Stimulated activated CD8-positive, alpha-beta memory T cell treated with anti-CD3 and anti-CD28 coated beads, Interleukin-4, amount 100 ng/mL, for 24 hours (primary cell): Measurements from ENCODE around the gene CXorf66.
A peak's percentile ranks its signal among the peaks of the same experiment; 100 is the strongest.
"Not testable (repeated sequence)": the region's sequence is repeated elsewhere in the genome, so short reads cannot be mapped to it uniquely, and the experiment has no call there.

Source experiments
- DNase-seq: peaks from one replicate; pipeline ENCODE4 v3.0.0-alpha.2; 2020; ENCODE audit warnings: low read depth

CXorf66 gene

DNA sequence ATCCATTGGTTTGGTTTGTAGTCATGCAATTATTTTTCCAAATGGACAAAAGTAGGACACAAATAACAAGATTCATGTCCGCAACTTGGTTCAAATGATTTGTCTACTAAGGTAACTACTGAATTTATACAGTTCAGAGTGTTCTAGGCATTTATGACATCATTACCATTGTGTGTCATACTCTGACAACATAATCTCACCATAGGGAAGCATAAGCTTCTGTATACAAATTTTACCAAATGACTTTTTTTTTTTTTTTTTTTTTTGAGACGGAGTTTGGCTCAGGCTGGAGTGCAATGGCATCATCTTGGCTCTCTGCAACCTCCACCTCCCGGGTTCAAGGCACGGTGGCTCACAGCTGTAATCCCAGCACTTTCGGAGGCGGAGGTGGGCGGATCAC is at the start of gene CXorf66:
TSS of gene CXorf66 (minus strand) at position 101 of the 400 bp plus-strand sequence. CDS start at position 76, 25 bp downstream.
- no peak for DNase-seq

GRCh38 chrX:139982856-139983255 is 17.5 kb upstream of the CXorf66 start:
- no peak for DNase-seq

DNA sequence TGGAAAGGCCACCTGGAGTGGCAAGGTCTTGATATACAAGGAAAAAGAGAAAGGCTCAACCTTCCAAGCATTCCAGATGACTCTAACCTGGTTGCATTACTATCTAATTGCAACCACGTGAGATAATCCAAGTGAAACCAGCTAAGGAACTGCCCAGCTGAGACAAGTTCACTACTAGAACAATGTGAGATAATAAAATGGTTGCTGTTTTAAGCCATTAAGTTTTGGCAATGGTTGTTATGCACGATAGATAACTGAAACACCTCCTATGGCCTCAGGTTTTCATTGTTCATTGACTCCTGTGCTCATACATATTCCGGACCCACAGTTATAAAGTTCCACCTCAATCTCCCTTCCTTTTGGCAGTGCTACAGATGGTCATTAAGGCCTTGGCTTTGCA is 9.2 kb upstream of the CXorf66 start:
- no peak for DNase-seq

DNA sequence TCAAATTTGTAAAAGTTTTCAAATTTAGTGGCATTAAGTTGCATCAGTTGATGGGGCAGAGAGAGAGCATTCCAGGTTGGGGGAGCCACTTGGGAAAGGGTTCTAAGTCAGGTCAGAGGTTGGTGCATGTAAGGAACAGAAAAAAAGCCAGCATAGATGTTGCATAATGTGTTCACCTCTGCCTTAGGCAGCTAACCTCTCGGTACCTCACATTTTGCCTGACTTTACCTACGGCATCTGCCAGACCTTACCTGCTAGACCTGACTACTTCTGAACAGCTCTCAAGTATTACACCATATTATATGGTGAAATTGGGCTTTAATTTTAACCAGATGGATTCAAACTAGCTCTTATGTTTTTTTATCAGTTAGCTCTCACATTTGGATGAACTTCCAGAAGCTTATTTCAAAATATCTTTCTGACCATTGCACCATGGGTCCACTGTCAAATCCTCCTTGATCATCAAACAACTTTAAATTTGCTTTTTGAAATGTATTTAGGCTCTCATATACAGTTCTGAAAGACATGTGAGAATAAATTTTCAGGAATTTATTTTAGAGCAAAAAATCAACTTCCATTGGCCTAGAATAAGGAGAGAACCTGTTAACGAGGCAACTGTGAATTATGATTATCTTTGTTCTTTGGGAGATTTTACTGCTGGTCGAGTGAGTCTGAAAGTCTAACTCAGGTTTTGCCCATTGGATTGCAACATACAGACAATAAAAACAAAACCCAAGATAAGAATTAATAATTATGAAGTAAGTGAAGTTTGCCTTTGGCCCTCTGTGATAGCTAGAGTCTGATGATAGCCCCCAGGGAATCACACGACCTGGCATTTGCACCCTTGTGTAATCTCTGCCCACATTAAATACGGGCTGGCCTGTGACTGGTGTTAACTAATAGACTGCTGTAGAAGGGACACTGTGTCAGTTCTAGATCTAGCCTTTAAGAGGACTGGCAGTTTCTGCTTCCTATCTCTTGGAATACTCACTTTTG is 7.6 kb upstream of the CXorf66 start:
- no peak for DNase-seq

DNA sequence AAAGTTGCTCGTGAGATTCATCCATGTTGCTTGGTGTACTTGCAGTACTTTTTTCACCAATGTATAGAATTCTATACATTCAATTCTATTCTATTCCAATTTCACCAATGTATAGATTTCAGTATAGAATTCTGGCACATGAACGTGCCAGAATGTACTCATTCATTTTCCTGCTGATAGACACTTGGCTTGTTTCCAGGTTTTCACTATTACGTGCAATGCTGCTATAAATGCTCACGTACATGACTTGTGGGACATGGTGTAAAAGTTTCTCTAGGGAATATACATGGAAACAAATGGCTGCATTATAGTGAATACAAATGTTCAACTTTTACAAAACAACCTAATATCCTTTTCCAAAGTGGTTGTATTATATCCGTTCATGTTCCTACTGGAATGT is 6.8 kb upstream of the CXorf66 start:
- no peak for DNase-seq

DNA sequence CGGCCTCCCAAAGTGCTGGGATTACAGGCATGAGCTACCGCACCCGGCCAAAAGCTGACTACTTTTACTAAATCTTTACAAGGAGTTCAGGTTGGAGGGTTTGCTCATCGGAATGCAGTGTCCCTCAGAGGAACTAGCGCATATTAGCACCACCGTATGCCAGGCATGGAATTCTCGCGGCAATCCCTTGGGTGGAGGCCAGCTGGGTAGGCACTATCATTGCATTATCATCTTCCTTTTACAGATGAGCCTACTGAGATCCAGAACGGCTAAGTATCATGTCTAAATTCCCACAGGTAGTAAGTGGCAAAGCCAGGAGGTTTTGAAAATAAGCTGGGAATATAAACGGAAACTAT is 6.1 kb upstream of the CXorf66 start:
- no peak for DNase-seq

DNA sequence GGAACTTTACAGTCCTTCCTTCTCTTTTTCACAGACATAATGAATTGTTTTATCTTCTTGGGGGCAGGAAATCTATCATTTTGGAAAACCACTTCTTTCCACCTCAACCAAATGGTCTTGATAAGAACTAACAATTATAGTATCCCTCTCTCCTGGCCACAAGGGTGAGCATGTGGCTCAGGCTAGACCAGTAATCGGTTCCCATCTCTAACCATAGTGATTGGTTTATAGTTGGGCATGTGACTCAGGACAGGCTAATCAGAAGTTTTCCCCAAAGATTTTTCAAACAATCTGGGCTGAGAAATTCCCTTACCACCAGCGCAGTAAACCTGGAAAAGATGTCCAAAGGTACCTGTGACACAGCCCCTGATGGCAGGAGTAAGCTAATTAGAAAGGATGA is 4.0 kb upstream of the CXorf66 start:
- DNase-seq, result no peak

GRCh38 chrX:139967750-139968149 is 2.4 kb upstream of the CXorf66 start:
- no peak for DNase-seq

DNA sequence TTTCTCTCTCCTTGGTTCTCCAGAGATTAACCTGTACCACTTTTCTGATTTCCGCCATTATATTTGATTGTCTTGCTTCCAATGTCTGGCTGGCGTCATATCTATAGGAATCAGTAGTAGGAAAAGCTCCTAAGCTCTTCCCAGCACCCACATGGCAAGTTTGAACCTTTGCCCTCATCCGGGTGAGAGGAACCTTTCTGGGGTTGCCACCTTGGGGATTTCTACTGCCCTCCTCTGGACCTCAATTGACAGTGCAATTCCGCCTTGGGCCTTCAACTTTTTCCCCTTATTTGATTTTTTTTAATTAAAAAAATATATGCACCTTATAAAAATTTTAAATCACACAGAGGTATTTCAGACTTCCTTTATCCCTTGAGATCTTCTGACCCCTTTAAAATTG is 2.0 kb upstream of the CXorf66 start:
- no peak for DNase-seq

- not testable (repeated sequence) for DNase-seq
These were observed 838 bp upstream of the CXorf66 start for GRCh38 chrX:139966159-139966558.

DNA sequence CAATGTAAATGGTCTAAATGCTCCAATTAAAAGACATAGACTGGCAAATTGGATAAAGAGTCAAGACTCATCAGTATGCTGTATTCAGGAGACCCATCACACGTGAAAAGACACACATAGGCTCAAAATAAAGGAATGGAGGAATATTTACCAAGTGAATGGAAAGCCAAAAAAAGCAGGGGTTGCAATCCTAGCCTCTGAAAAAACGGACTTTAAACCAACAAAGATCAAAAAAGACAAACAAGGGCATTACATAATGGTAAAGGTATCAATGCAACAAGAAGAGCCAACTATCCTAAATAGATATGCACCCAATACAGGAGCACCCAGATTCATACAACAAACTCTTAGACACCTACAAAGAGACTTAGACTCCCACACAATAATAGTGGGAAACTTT is 4.2 kb downstream of the CXorf66 start:
- not testable (repeated sequence) for DNase-seq

GRCh38 chrX:139949703-139950102 is 15.6 kb downstream of the CXorf66 start:
- no peak for DNase-seq

GRCh38 chrX:139945075-139945474 is 20.2 kb downstream of the CXorf66 start:
- no peak for DNase-seq

DNA sequence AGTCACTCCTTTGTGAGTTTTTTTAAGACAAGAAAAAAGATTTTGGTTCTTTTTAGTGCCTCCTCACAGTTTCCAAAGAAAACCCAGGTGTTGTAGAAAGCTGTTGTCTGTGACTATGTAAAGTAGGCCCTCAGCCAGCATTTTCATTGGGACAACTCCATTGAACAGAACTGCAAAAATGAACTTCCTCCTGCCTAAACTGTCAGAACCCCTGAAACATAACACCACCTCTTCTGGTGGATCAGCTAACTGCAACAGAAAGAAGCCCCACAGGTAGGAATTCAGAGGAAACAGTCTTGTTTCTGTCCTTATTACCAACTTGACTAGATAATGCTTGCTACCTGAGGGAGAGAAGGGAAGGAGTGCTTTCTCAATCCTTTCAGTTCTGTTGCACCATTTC is 29.1 kb downstream of the CXorf66 start:
- no peak for DNase-seq

GRCh38 chrX:139933904-139934303 is 31.4 kb downstream of the CXorf66 start:
- DNase-seq, result no peak

DNA sequence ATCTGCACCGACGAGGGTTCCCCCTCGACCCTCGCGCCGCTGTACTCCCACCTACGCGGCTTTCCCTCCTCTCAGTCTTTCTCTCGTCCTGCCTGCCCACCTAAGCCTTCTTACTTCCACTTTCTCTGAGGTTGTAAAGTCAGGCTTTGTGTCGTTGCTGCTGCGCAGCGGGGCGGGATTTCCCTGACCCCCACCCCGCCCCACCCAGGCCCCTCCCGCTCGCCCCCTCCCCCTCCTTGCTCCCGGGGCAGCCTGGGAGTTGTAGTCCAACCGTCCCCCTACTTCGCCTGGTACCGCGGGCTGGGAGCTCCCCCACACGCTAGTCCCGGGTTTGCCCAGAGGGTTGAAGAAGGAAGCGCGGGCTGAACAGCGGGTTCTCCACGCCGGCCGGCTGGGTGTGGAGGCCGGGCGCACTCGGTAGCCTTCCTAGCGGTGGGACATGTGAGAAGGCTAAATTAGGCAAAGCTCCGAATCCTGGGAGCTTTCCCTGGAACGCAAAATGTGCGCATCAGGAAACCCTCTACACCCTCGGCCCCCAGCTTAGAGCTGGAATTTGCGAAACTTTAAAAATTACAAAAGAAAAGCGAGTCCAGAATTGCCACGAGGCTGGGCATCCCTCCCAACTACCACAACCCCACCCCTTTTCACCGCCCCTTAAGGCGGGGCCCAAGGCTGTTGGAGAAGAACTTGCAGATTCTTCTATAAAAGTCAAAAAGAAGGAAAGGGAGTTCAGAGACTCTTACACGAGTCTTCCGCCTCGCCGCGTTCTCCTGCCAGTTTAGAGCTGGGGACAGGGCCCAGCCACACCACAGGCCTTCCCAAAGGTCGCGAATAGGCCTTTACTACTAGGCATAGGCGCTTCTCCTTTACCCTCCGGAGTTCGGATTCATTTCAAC is 32.2 kb downstream of the CXorf66 start, which contains the start of gene ATP11C:
TSS of gene ATP11C (minus strand) at position 153 of the 896 bp plus-strand sequence. CDS start 1,011 bp downstream, outside the sequence.
- DNase-seq, result peak; percentile 69

DNA sequence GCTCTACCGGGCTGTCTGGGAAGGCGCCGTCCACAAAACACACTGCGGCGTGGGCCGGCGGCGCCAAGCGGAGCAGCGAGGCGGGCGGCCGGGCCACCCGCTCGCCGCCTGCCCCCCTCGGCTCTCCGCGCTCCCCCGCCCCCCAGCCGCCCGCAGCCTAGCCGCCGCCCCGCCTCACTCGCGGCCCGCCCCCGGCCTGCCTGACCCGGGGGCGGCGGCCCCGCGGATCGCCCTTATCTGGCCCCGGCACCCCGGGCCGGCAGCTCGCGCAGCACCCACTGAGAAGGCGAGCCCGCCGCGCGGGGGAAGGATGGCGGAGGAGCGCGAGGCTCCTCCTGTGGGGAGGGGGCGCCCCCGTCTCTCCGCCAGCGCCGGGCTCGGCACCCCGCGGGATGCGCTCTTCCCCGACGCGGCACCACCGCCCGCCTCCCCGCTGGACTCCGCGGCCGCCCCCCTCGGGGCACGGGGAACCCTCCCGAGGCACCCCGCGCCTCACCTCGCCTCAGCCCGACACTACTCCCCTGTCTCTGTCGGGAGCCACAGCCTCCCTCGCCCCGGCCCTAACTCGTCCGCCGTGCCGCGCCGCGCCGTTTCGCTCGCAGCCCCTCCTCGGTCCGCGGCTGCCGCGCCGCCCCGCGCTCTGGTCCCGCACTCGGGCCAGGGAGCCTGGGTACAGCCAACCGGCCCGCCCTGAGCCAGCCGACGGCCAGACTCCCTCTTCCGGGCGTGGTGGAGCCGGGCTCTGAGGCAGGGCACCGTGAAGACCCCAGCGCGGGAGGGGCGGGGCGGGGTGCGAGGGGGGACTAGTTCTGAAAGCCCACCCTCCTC is 33.0 kb downstream of the CXorf66 start:
- peak; percentile 28 for DNase-seq

DNA sequence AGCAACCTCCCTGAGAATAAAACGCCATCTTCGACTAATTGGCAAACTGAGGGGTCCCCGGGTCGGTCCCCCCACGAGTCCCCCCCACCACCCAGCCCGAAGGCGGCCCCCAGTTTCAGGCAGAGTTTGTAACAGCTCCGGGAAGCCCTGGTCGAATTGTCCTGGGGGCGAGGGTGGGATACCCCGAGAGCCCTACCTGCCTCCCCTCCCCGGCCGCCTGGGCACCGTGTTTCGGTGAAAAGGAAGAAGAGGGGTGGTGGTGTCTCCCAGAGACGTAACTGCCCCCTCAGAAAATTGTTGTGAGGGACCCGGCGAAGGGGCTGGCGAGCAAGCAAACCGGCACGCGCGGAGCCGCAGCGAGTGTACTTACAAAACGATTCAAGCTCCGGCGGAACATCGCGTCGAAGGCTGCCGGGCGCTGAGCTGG is 33.7 kb downstream of the CXorf66 start:
- no peak for DNase-seq

- no peak for DNase-seq
These were observed 34.2 kb downstream of the CXorf66 start for GRCh38 chrX:139930916-139931645.

DNA sequence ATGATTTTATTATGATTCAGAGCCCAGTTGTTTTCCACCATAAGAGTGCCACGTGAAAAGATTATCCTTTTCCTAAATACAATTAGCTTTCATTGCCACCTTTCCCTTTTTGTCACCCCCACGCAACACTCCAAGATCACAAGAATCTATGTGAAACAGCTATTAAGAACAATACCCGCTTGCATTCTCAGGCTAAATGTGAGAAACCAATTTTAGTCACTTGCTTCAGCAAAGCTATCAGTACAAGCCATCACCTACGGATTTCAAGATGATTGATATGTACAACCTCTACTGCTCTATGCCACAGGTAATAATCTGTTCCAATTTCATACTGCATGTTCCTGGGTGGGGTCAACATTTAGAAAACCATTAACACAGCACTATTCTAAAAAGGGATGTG is 34.9 kb downstream of the CXorf66 start:
- DNase-seq, result no peak

- DNase-seq, result no peak
These were observed 35.4 kb downstream of the CXorf66 start for GRCh38 chrX:139929876-139930275.
